Measurements from ENCODE around the gene GATA2. TPM values are rescaled to one million over a fixed set of nuclear protein-coding genes. Genes with fewer than 3 reads are reported as not detected.

Gene GATA2
- total RNA-seq, 1 experiment from 2014 or later: 0.51 TPM

- H3K27ac Mint-ChIP-seq (ENCODE audit: low read depth, unreplicated experiment): no peak overlapping the region
- peaks cover 6% of the 10 kb centered on the region for H3K9me3 Mint-ChIP-seq (ENCODE audit: unreplicated experiment)
- ChIA-PET CTCF (no interaction called here), POLR2A (interaction anchor here (0.7 kb wide), 1 partner anchor 110 kb away, joined by 3 read pairs; no protein-coding TSS in a partner anchor)
- no peak overlapping the region for H3K4me3 Mint-ChIP-seq (ENCODE audit: unreplicated experiment)
- H3K36me3 Mint-ChIP-seq (ENCODE audit: insufficient read depth, unreplicated experiment): no peaks in the 10 kb centered on the region
- no peak for DNase-seq (ENCODE audit: unreplicated experiment)
- H3K4me1 Mint-ChIP-seq (ENCODE audit: insufficient read depth, unreplicated experiment): no peaks in the 10 kb centered on the region
- no peak for TF ChIP-seq CTCF (IDR thresholded peaks at IDR 0.05; ENCODE audit: unreplicated experiment)
- intact Hi-C loops (cut with micrococcal nuclease): no loop called here
- BruUV-seq (replicated peaks): no TSS peak
- peaks cover 86% of the 10 kb centered on the region for H3K27me3 Mint-ChIP-seq (ENCODE audit: insufficient read depth, unreplicated experiment)
Observed at GRCh38 chr3:128518587-128519490, 25.8 kb upstream of the GATA2 start.

DNA sequence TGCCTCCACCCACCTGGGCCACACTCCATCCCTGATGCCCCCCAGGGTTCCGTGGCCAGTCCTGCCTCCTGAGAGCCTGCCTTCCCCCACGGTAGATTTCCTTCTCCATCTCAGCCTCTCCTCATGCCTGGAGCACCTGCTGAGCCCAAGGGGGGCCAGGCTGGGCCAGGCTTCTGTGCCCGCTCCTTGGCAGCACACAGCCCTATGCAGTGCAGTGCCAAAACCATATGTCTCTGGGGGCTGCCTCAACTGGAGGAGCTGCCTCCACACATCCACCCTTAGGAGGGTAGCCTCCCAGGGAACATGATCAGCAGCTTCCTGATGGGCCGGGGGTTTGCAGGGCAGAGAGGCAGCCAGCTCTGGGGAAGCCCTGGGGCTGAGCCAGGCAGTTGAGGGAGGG, 24.6 kb upstream of the GATA2 start:
- CTCF ChIA-PET: interaction anchor here (0.7 kb wide), 1 partner anchor 49 kb away, joined by 3 read pairs; no protein-coding TSS in a partner anchor
- intact Hi-C loops (cut with micrococcal nuclease): no loop called here
- no peak overlapping the region for H3K4me3 Mint-ChIP-seq (ENCODE audit: unreplicated experiment)
- H3K36me3 Mint-ChIP-seq (ENCODE audit: insufficient read depth, unreplicated experiment): no peaks in the 10 kb centered on the region
- POLR2A ChIA-PET: no interaction called here
- H3K27me3 Mint-ChIP-seq (ENCODE audit: insufficient read depth, unreplicated experiment): peaks cover 88% of the 10 kb centered on the region
- H3K9me3 Mint-ChIP-seq (ENCODE audit: unreplicated experiment): peaks cover 12% of the 10 kb centered on the region
- no peak for TF ChIP-seq CTCF (IDR thresholded peaks at IDR 0.05; ENCODE audit: unreplicated experiment)
- H3K4me1 Mint-ChIP-seq (ENCODE audit: insufficient read depth, unreplicated experiment): no peaks in the 10 kb centered on the region
- DNase-seq (ENCODE audit: unreplicated experiment): no peak
- H3K27ac Mint-ChIP-seq (ENCODE audit: low read depth, unreplicated experiment): no peak overlapping the region
- no TSS peak for BruUV-seq (replicated peaks)

DNA sequence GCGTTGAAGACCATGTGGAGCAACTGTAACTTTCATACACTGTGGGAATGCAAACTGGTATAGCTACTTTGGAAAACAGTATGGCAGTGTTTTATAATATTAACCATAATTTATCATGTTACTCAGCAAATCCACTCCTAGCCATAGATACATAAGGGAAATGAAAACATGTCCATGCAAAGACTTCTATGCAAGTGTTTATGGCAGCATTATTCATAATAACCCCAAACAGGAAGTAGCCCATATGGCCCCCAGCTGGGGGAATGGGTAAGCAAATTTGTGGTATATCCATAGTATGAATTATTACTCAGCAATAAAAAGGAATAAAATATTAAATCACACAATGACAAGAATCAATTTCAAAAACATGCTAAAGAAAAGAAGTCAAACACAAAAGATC, 23.0 kb upstream of the GATA2 start:
- peaks cover 12% of the 10 kb centered on the region for H3K9me3 Mint-ChIP-seq (ENCODE audit: unreplicated experiment)
- no peak for TF ChIP-seq CTCF (IDR thresholded peaks at IDR 0.05; ENCODE audit: unreplicated experiment)
- CTCF ChIA-PET: no interaction called here
- intact Hi-C loops (cut with micrococcal nuclease): no loop called here
- H3K36me3 Mint-ChIP-seq (ENCODE audit: insufficient read depth, unreplicated experiment): no peaks in the 10 kb centered on the region
- H3K27me3 Mint-ChIP-seq (ENCODE audit: insufficient read depth, unreplicated experiment): peaks cover 85% of the 10 kb centered on the region
- no peak overlapping the region for H3K27ac Mint-ChIP-seq (ENCODE audit: low read depth, unreplicated experiment)
- no peak overlapping the region for H3K4me3 Mint-ChIP-seq (ENCODE audit: unreplicated experiment)
- no TSS peak for BruUV-seq (replicated peaks)
- H3K4me1 Mint-ChIP-seq (ENCODE audit: insufficient read depth, unreplicated experiment): no peaks in the 10 kb centered on the region
- no peak for DNase-seq (ENCODE audit: unreplicated experiment)
- POLR2A ChIA-PET: no interaction called here

DNA sequence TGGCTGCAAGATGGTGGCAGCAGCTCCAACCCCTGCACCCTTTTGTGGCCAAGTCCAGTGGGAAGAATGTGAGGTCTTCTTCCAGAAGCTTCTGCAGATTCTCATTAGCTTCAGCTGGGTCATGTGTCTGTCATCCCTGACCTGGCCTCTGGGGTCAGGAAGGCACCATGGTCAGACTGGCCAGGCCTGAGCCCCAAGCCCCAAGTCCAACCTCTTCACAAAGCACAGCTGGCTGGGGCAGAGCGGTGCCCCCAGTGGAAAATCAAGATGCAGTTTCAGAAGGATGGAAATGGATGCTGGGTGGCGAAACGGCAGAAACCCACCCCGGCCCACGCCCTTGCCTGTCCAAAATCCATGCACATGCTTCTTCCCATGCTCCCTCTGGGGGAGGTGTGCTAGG, 15.9 kb upstream of the GATA2 start:
- Mint-ChIP-seq H3K36me3 (ENCODE audit: insufficient read depth, unreplicated experiment) (no peaks in the 10 kb centered on the region), H3K27me3 (ENCODE audit: insufficient read depth, unreplicated experiment) (peaks cover 45% of the 10 kb centered on the region), H3K4me3 (ENCODE audit: unreplicated experiment) (no peak overlapping the region), H3K27ac (ENCODE audit: low read depth, unreplicated experiment) (no peak overlapping the region), H3K4me1 (ENCODE audit: insufficient read depth, unreplicated experiment) (no peaks in the 10 kb centered on the region), H3K9me3 (ENCODE audit: unreplicated experiment) (peaks cover 5% of the 10 kb centered on the region)
- DNase-seq (ENCODE audit: unreplicated experiment): no peak
- intact Hi-C loops (cut with micrococcal nuclease): no loop called here
- POLR2A ChIA-PET: no interaction called here
- no peak for TF ChIP-seq CTCF (IDR thresholded peaks at IDR 0.05; ENCODE audit: unreplicated experiment)
- no TSS peak for BruUV-seq (replicated peaks)
- CTCF ChIA-PET: interaction anchor here (0.6 to 2.0 kb wide), 2 partner anchors 86 to 414 kb away, joined by 3 to 6 read pairs; no protein-coding TSS in a partner anchor

Data from MCF 10A (cell line).